GM23338 (cell line): ENCODE measurements around the gene KCNIP1. TPM values are rescaled to one million over a fixed set of nuclear protein-coding genes. Genes with fewer than 3 reads are reported as not detected.

Experiments used
- ATAC-seq: fragments of 200-7000 bp; cut with Tn5 transposase; 3 replicates; pipeline ENCODE4 v1.9.1; 2020
- DNase-seq: peaks from one replicate; pipeline ENCODE4 v3.0.0-alpha.2; 2015; ENCODE audit warnings: low spot score
- H2AFZ ChIP-seq: fragments of 200-600 bp; sonication (generic); 2 replicates; pipeline ENCODE4 v1.8.0; 2016; ENCODE audit warnings: antibody characterized with exemption, mild to moderate bottlenecking, moderate library complexity
- H3F3A ChIP-seq: fragments of 200-600 bp; sonication (generic); replicated peaks from 2 replicates; pipeline ENCODE4 v1.8.0; 2017; ENCODE audit warnings: antibody characterized with exemption, mixed run types, low read depth
- H3K27ac ChIP-seq: fragments of 200-600 bp; sonication (generic); 2 replicates; pipeline ENCODE4 v1.6.1; 2016; ENCODE audit warnings: low read depth
- H3K27me3 ChIP-seq: fragments of 200-600 bp; sonication (generic); 2 replicates; pipeline ENCODE4 v1.8.0; 2016; ENCODE audit warnings: mild to moderate bottlenecking, mixed run types, moderate library complexity; ENCODE audit not compliant: insufficient read depth
- H3K36me3 ChIP-seq: fragments of 200-600 bp; sonication (generic); 2 replicates; pipeline ENCODE4 v1.8.0; 2016; ENCODE audit warnings: mild to moderate bottlenecking; ENCODE audit not compliant: insufficient read depth
- H3K4me1 ChIP-seq: fragments of 200-600 bp; sonication (generic); 2 replicates; pipeline ENCODE4 v1.8.0; 2016; ENCODE audit warnings: mild to moderate bottlenecking, moderate library complexity; ENCODE audit not compliant: insufficient read depth
- H3K4me2 ChIP-seq: fragments of 200-600 bp; sonication (generic); 2 replicates; pipeline ENCODE4 v1.7.1; 2017; ENCODE audit warnings: mixed run types
- H3K4me3 ChIP-seq: fragments of 200-600 bp; sonication (generic); 2 replicates; pipeline ENCODE4 v1.6.1; 2016; ENCODE audit warnings: mixed run types
- H3K79me2 ChIP-seq: fragments of 200-600 bp; sonication (generic); replicated peaks from 2 replicates; pipeline ENCODE4 v1.8.0; 2017; ENCODE audit warnings: mild to moderate bottlenecking; ENCODE audit not compliant: insufficient read depth
- H3K9me2 ChIP-seq: fragments of 200-600 bp; sonication (generic); 2 replicates; pipeline ENCODE4 v1.8.0; 2017; ENCODE audit not compliant: insufficient read depth
- H4K20me1 ChIP-seq: fragments of 200-600 bp; sonication (generic); replicated peaks from 2 replicates; pipeline ENCODE4 v1.8.0; 2017; ENCODE audit warnings: mild to moderate bottlenecking; ENCODE audit not compliant: insufficient read depth
- H3K27ac Mint-ChIP-seq: 2 replicates; pipeline ENCODE4 v1.8.0; 2020; ENCODE audit warnings: inconsistent platforms, mild to moderate bottlenecking, moderate library complexity, mixed read lengths
- H3K27me3 Mint-ChIP-seq: 3 replicates; pipeline ENCODE4 v1.8.0; 2022; ENCODE audit warnings: low read depth, mild to moderate bottlenecking, moderate library complexity, mixed read lengths, inconsistent platforms; ENCODE audit not compliant: insufficient read depth, poor library complexity
- H3K36me3 Mint-ChIP-seq: 3 replicates; pipeline ENCODE4 v1.8.0; 2021; ENCODE audit warnings: low read depth, mild to moderate bottlenecking, inconsistent platforms, moderate library complexity, mixed read lengths
- H3K4me1 Mint-ChIP-seq: 3 replicates; pipeline ENCODE4 v1.8.0; 2020; ENCODE audit warnings: mild to moderate bottlenecking, inconsistent platforms, mixed read lengths
- H3K4me3 Mint-ChIP-seq: 3 replicates; pipeline ENCODE4 v1.8.0; 2021; ENCODE audit warnings: moderate library complexity, mild to moderate bottlenecking, inconsistent platforms, mixed read lengths
- H3K9me3 Mint-ChIP-seq: 3 replicates; pipeline ENCODE4 v1.8.0; 2020; ENCODE audit warnings: moderate library complexity, mild to moderate bottlenecking, inconsistent platforms, mixed read lengths
- CREB1 ChIP-seq: fragments of 250-450 bp; sonication (Bioruptor Pico); IDR thresholded peaks from 2 replicates; pipeline ENCODE4 v1.5.0; 2020; ENCODE audit warnings: low read depth, mild to moderate bottlenecking, moderate library complexity
- CTCF ChIP-seq, 2 experiments: fragments of 200-600 bp in 1 of 2; sonication (generic) in 1 of 2; conservative IDR thresholded peaks; 2 replicates each; pipeline versions ENCODE4 v1.5.1 to v1.6.1; 2016 to 2017; ENCODE audit warnings: antibody characterized with exemption in 2 of 2, low read depth in 2 of 2, mild to moderate bottlenecking in 2 of 2, moderate library complexity in 1 of 2
- ETS1 ChIP-seq: IDR thresholded peaks from 2 replicates; pipeline ENCODE4 v1.6.1; 2016; ENCODE audit warnings: antibody characterized with exemption
- EZH2 ChIP-seq: fragments of 200-600 bp; sonication (generic); IDR thresholded peaks from one replicate; pipeline ENCODE4 v1.8.0; 2017; ENCODE audit warnings: antibody characterized with exemption, mild to moderate bottlenecking, low read depth; ENCODE audit not compliant: unreplicated experiment
- NANOG ChIP-seq: IDR thresholded peaks from 2 replicates; pipeline ENCODE4 v1.6.1; 2016; ENCODE audit warnings: antibody characterized with exemption, borderline replicate concordance
- REST ChIP-seq: IDR thresholded peaks from one replicate; pipeline ENCODE4 v1.6.1; 2018; ENCODE audit warnings: antibody characterized with exemption; ENCODE audit not compliant: unreplicated experiment
- STAT1 ChIP-seq: IDR thresholded peaks from one replicate; pipeline ENCODE4 v1.6.1; 2016; ENCODE audit warnings: antibody characterized with exemption; ENCODE audit not compliant: unreplicated experiment
- ZNF114 ChIP-seq: fragments of 250-450 bp; sonication (Bioruptor Pico); IDR thresholded peaks from 2 replicates; pipeline ENCODE4 v1.5.0; 2020; ENCODE audit warnings: mild to moderate bottlenecking, moderate library complexity
- ZNF331 ChIP-seq: fragments of 250-450 bp; sonication (Bioruptor Pico); IDR thresholded peaks from 2 replicates; pipeline ENCODE4 v1.5.0; 2020; ENCODE audit warnings: low read depth, mild to moderate bottlenecking, moderate library complexity
- polyA plus RNA-seq: library from polyadenylated mRNA; unstranded; fragments of >200 nt; fragmentation: Nextera tagmentation; extraction: Ambion mirVana; gene quantifications from 2 replicates; pipeline ENCODE4 v1.2.1, GENCODE V29; 2016
- total RNA-seq: library from RNA; depleted of rRNA; stranded (reverse); fragments of >200 nt; shearing (Covaris generic); gene quantifications from 2 replicates; pipeline ENCODE4 v1.2.3, GENCODE V29; 2014

Gene KCNIP1
- total and polyA plus RNA-seq, 2 experiments from 2014 or later: 0.31 to 0.87 TPM

GRCh38 chr5:170747851-170748250 is 244.0 kb downstream of the KCNIP1 start:
- no peak overlapping the region for H2AFZ ChIP-seq
- H3K9me2 ChIP-seq: peaks cover 13% of the 10 kb centered on the region; the same call in 1 of the 2 replicates
- Mint-ChIP-seq H3K36me3 (peaks cover 6% of the 10 kb centered on the region), H3K9me3 (peaks cover 5% of the 10 kb centered on the region; the same call in 2 of the 3 replicates), H3K27ac (no peak overlapping the region), H3K27me3 (peaks cover 14% of the 10 kb centered on the region), H3K4me1 (peaks cover 49% of the 10 kb centered on the region), H3K4me3 (no peak overlapping the region; the same call in 2 of the 3 replicates)
- no peaks in the 10 kb centered on the region for H3K79me2 ChIP-seq
- no peak overlapping the region for H3K4me3 ChIP-seq
- no peak for ATAC-seq
- TF ChIP-seq CTCF (conservative IDR thresholded peaks at IDR 0.05; ENCODE audit: low read depth in 2 of 2): peak; percentile 61 to 66
- no peak for TF ChIP-seq ZNF114 (CRISPR knock-in tag)
- peak; percentile 59 for DNase-seq
- H3F3A ChIP-seq: peaks cover 24% of the 10 kb centered on the region
- H3K27me3 ChIP-seq: no peaks in the 10 kb centered on the region
- H3K4me1 ChIP-seq: peaks cover 29% of the 10 kb centered on the region
- no peaks in the 10 kb centered on the region for H4K20me1 ChIP-seq
- H3K36me3 ChIP-seq: no peaks in the 10 kb centered on the region
- no peak overlapping the region for H3K27ac ChIP-seq
- no peak overlapping the region for H3K4me2 ChIP-seq

- peaks cover 3% of the 10 kb centered on the region; the same call in 2 of the 3 replicates for H3K36me3 Mint-ChIP-seq
- no peaks in the 10 kb centered on the region for H3K36me3 ChIP-seq
- peak overlapping the region; percentile 15; the same call in 1 of the 2 replicates for H3K27ac Mint-ChIP-seq
- TF ChIP-seq ETS1 (no peak), NANOG (no peak), ZNF114 (CRISPR knock-in tag) (no peak), ZNF331 (CRISPR knock-in tag) (no peak), EZH2 (no peak), STAT1 (no peak), CREB1 (no peak), CTCF (conservative IDR thresholded peaks at IDR 0.05; ENCODE audit: low read depth in 2 of 2) (no peak), REST (no peak)
Observed at GRCh38 chr5:170748951-170749471, 245.2 kb downstream of the KCNIP1 start.

More at GRCh38 chr5:170748951-170749471, 245.2 kb downstream of the KCNIP1 start:
- Histone ChIP-seq H4K20me1 (no peaks in the 10 kb centered on the region), H3K4me1 (peaks cover 22% of the 10 kb centered on the region), H3K4me3 (no peak overlapping the region), H3K27me3 (no peaks in the 10 kb centered on the region), H3K9me2 (peaks cover 13% of the 10 kb centered on the region; the same call in 1 of the 2 replicates), H2AFZ (no peak overlapping the region), H3K79me2 (no peaks in the 10 kb centered on the region), H3K4me2 (0 out of 2 replicates have a peak overlapping the region, but pooled peaks have one; percentile 38), H3F3A (peaks cover 18% of the 10 kb centered on the region), H3K27ac (no peak overlapping the region)
- DNase-seq: peak; percentile 19
- Mint-ChIP-seq H3K4me1 (peaks cover 43% of the 10 kb centered on the region), H3K27me3 (peaks cover 9% of the 10 kb centered on the region), H3K4me3 (no peak overlapping the region), H3K9me3 (no peaks in the 10 kb centered on the region)
- ATAC-seq: no peak
